WTC11 (cell line): ENCODE measurements around the gene SLC23A2. TPM values are rescaled to one million over a fixed set of nuclear protein-coding genes. Genes with fewer than 3 reads are reported as not detected.

Source experiments
- ATAC-seq: fragments of 200-7000 bp; cut with Tn5 transposase; 2 replicates; pipeline ENCODE4 v1.10.0; 2021; ENCODE audit warnings: mild to moderate bottlenecking, moderate library complexity
- CTCF ChIA-PET: fragments of 300-600 bp; sonication (Branson Sonifier 250); formaldehyde crosslinking; loops from one replicate; lab custom pipeline; 2021; ENCODE audit warnings: antibody characterized with exemption; lab: Charles Lee
- POLR2A ChIA-PET: fragments of 350-600 bp; sonication (Branson Sonifier 250); formaldehyde crosslinking; loops from one replicate; lab custom pipeline; 2021; ENCODE audit warnings: antibody characterized with exemption; lab: Charles Lee
- DNase-seq: peaks from one replicate; pipeline ENCODE4 v3.0.0; 2021; ENCODE audit warnings: low spot score
- H3K27ac Mint-ChIP-seq: 2 replicates; pipeline ENCODE4 v1.8.0; 2021; ENCODE audit warnings: mixed read lengths
- H3K27me3 Mint-ChIP-seq: 2 replicates; pipeline ENCODE4 v1.8.0; 2021; ENCODE audit warnings: low read depth, mild to moderate bottlenecking, moderate library complexity, mixed read lengths
- H3K36me3 Mint-ChIP-seq: 2 replicates; pipeline ENCODE4 v1.8.0; 2021; ENCODE audit warnings: mixed read lengths
- H3K4me1 Mint-ChIP-seq: 2 replicates; pipeline ENCODE4 v1.8.0; 2022; ENCODE audit warnings: mixed read lengths
- H3K4me3 Mint-ChIP-seq: 2 replicates; pipeline ENCODE4 v1.8.0; 2021; ENCODE audit warnings: mild to moderate bottlenecking, moderate library complexity, mixed read lengths
- H3K9me3 Mint-ChIP-seq: 2 replicates; pipeline ENCODE4 v1.8.0; 2021; ENCODE audit warnings: mixed read lengths
- ARID4B ChIP-seq: sonication (generic); formaldehyde crosslinking; IDR thresholded peaks from 2 replicates; pipeline ENCODE4 v1.8.0; 2023; ENCODE audit warnings: missing genetic modification reagents, mild to moderate bottlenecking, borderline replicate concordance
- ATF3 ChIP-seq: sonication (generic); formaldehyde crosslinking; conservative IDR thresholded peaks from 2 replicates; pipeline ENCODE4 v1.8.1; 2022; ENCODE audit warnings: mild to moderate bottlenecking, missing genetic modification reagents
- CREB1 ChIP-seq: sonication (generic); formaldehyde crosslinking; IDR thresholded peaks from 2 replicates; pipeline ENCODE4 v1.8.0; 2023; ENCODE audit warnings: mild to moderate bottlenecking, missing genetic modification reagents
- E2F5 ChIP-seq: sonication (generic); formaldehyde crosslinking; IDR thresholded peaks from 2 replicates; pipeline ENCODE4 v1.8.1; 2022; ENCODE audit warnings: mild to moderate bottlenecking, moderate library complexity, missing genetic modification reagents
- JAZF1 ChIP-seq: fragments of 250-450 bp; sonication (Bioruptor Pico); IDR thresholded peaks from 2 replicates; pipeline ENCODE4 v1.9.0; 2021; ENCODE audit warnings: moderate library complexity, mild to moderate bottlenecking, inconsistent platforms
- JUN ChIP-seq: sonication (generic); formaldehyde crosslinking; IDR thresholded peaks from 2 replicates; pipeline ENCODE4 v1.8.0; 2023; ENCODE audit warnings: mild to moderate bottlenecking, missing genetic modification reagents
- PRRX2 ChIP-seq: fragments of 250-450 bp; sonication (Bioruptor Pico); IDR thresholded peaks from 2 replicates; pipeline ENCODE4 v1.8.0; 2021; ENCODE audit warnings: mild to moderate bottlenecking
- RELA ChIP-seq: sonication (generic); formaldehyde crosslinking; IDR thresholded peaks from 2 replicates; pipeline ENCODE4 v1.8.1; 2022; ENCODE audit warnings: missing genetic modification reagents, mild to moderate bottlenecking, borderline replicate concordance
- STAT6 ChIP-seq: sonication (generic); formaldehyde crosslinking; conservative IDR thresholded peaks from 2 replicates; pipeline ENCODE4 v1.8.1; 2023; ENCODE audit warnings: mild to moderate bottlenecking, low read depth, missing genetic modification reagents, moderate library complexity
- ZNF317 ChIP-seq: sonication (generic); formaldehyde crosslinking; IDR thresholded peaks from 2 replicates; pipeline ENCODE4 v1.8.1; 2023; ENCODE audit warnings: low read depth, mild to moderate bottlenecking, moderate library complexity, missing genetic modification reagents, borderline replicate concordance
- ZNF512 ChIP-seq: sonication (generic); formaldehyde crosslinking; IDR thresholded peaks from 2 replicates; pipeline ENCODE4 v1.8.1; 2022; ENCODE audit warnings: missing genetic modification reagents, borderline replicate concordance
- total RNA-seq: library from RNA; stranded (reverse); gene quantifications from 3 replicates; pipeline ENCODE4 v1.2.3, GENCODE V29; 2021
- TF ChIP-seq, protein P1 (sequence below): sonication (generic); formaldehyde crosslinking; IDR thresholded peaks from 2 replicates; pipeline ENCODE4 v1.8.1; 2023; ENCODE audit warnings: mild to moderate bottlenecking, missing genetic modification reagents, borderline replicate concordance
- TF ChIP-seq, protein P2 (sequence below): fragments of 250-450 bp; sonication (Bioruptor Pico); IDR thresholded peaks from 2 replicates; pipeline ENCODE4 v1.9.0; 2021; ENCODE audit warnings: mild to moderate bottlenecking

The SLC23A2 gene
- total RNA-seq, 1 experiment from 2014 or later: 14.5 TPM

- TF ChIP-seq ARID4B (CRISPR knock-in tag): no peak
- no peak for TF ChIP-seq CREB1 (CRISPR knock-in tag)
- no peak for TF ChIP-seq STAT6
- TF ChIP-seq, protein P1, sequence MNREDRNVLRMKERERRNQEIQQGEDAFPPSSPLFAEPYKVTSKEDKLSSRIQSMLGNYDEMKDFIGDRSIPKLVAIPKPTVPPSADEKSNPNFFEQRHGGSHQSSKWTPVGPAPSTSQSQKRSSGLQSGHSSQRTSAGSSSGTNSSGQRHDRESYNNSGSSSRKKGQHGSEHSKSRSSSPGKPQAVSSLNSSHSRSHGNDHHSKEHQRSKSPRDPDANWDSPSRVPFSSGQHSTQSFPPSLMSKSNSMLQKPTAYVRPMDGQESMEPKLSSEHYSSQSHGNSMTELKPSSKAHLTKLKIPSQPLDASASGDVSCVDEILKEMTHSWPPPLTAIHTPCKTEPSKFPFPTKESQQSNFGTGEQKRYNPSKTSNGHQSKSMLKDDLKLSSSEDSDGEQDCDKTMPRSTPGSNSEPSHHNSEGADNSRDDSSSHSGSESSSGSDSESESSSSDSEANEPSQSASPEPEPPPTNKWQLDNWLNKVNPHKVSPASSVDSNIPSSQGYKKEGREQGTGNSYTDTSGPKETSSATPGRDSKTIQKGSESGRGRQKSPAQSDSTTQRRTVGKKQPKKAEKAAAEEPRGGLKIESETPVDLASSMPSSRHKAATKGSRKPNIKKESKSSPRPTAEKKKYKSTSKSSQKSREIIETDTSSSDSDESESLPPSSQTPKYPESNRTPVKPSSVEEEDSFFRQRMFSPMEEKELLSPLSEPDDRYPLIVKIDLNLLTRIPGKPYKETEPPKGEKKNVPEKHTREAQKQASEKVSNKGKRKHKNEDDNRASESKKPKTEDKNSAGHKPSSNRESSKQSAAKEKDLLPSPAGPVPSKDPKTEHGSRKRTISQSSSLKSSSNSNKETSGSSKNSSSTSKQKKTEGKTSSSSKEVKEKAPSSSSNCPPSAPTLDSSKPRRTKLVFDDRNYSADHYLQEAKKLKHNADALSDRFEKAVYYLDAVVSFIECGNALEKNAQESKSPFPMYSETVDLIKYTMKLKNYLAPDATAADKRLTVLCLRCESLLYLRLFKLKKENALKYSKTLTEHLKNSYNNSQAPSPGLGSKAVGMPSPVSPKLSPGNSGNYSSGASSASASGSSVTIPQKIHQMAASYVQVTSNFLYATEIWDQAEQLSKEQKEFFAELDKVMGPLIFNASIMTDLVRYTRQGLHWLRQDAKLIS (CRISPR knock-in tag): no peak
- TF ChIP-seq ZNF512 (CRISPR knock-in tag): no peak
These were observed 171.1 kb downstream of the SLC23A2 start (continued) for GRCh38 chr20:4830259-4830658.

DNA sequence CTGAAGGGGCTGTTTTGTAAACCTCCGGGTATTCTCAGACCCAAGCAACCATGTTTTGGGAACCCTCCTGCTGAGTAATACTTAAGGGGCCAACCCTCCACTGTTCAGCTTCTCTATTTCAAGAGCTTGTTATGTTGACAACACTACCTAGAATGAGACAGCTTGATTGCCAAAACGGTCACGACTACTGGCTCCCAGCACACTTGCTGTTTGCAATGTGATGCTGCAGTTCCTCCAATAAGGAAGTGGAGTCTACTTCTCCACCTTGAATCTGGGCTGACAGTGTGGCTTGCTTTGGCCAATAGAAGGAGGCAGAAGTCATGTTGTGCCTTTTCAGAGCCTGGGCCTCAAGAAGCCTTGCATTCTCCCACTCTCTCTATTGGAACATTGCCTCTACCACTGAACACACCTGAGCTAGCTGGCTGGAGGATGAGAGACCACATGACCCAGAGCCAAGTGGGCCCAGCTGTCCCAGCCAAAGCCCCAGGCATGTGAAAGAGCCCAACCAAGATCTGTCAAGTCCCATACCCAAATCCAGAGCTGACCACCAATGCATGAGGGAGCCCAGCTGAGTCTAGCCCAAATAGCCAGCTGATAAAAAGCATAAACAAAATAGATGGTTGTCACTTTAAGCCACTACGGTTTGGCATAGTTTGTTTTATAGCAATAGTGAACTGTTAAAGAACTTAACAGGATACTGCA is 171.6 kb downstream of the SLC23A2 start:
- Mint-ChIP-seq H3K4me1 (peaks cover 2% of the 10 kb centered on the region), H3K36me3 (no peaks in the 10 kb centered on the region), H3K27me3 (no peaks in the 10 kb centered on the region; the same call in 1 of the 2 replicates), H3K27ac (0 out of 2 replicates have a peak overlapping the region, but pooled peaks have one; percentile 33), H3K9me3 (peaks cover 3% of the 10 kb centered on the region; the same call in 1 of the 2 replicates), H3K4me3 (no peak overlapping the region)
- CTCF ChIA-PET: interaction anchor here (0.7 to 1.2 kb wide), 2 partner anchors 71 to 126 kb away, joined by 3 to 5 read pairs; no protein-coding TSS in a partner anchor
- TF ChIP-seq ZNF317 (CRISPR knock-in tag) (no peak), ATF3 (CRISPR knock-in tag) (no peak), PRRX2 (CRISPR knock-in tag) (no peak), JAZF1 (CRISPR knock-in tag) (no peak), JUN (CRISPR knock-in tag) (no peak), RELA (CRISPR knock-in tag) (no peak), E2F5 (CRISPR knock-in tag) (no peak)
- TF ChIP-seq, protein P2, sequence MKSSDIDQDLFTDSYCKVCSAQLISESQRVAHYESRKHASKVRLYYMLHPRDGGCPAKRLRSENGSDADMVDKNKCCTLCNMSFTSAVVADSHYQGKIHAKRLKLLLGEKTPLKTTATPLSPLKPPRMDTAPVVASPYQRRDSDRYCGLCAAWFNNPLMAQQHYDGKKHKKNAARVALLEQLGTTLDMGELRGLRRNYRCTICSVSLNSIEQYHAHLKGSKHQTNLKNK: no peak
- POLR2A ChIA-PET: no interaction called here
- no peak for ATAC-seq
- DNase-seq: no peak
